ENCODE measurements around the gene NT5C3A. TPM values are rescaled to one million over a fixed set of nuclear protein-coding genes. Genes with fewer than 3 reads are reported as not detected.

Gene NT5C3A
- total and polyA plus RNA-seq, 2 of the 8 experiments (the other 6 are each of a cell fraction or from before 2014, with no cell fraction given), result 7.5 to 22.7 TPM

DNA sequence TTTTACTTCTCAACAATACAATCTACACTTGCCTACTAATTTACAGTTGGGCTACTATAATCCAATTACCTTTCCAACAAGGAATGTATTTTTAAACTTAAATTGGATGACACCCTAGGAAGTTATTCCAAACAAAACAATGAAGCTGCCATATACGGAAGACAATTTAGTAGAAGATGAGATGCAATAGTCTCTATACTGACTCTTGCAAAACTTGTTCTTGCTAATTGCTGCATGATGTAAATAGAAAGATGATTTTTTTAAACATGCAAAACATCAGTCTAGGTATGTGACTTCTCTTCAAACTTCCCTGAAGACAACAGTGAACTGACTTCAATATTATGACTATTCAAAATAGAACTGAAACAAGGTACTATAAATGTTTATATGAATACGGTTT, 17.6 kb downstream of the NT5C3A start:
- DNase-seq (ENCODE audit: low read depth in 1 of 2, low spot score in 2 of 2) (no peak), FAIRE-seq (no peak)
- Histone ChIP-seq H2BK120ac (replicated peaks; ENCODE audit: low read depth, low read length) (no peak overlapping the region), H3K9me3 (ENCODE audit: insufficient read depth in 2 of 2, low read depth in 1 of 2, low read length in 1 of 2) (no peaks in the 10 kb centered on the region), H2BK5ac (ENCODE audit: low read depth, low read length) (no peak overlapping the region), H3K79me2 (ENCODE audit: control insufficient read depth in 1 of 2, insufficient read depth in 2 of 2, low read length in 2 of 2) (peaks cover 0 to 86% of the 10 kb centered on the region in 2 experiments), H3K4me3 (ENCODE audit: extremely low read depth in 1 of 4, insufficient read depth in 2 of 4, low read depth in 3 of 4, low read length in 4 of 4) (no peak overlapping the region), H2BK20ac (ENCODE audit: low read length) (no peak overlapping the region), H3K23ac (ENCODE audit: insufficient read length) (no peak overlapping the region), H4K8ac (ENCODE audit: extremely low read depth, insufficient read depth, low read length) (no peak overlapping the region), H3K27ac (ENCODE audit: low read depth, low read length) (no peak overlapping the region), H3K79me1 (ENCODE audit: low read depth, low read length) (peaks cover 3% of the 10 kb centered on the region), H3K23me2 (ENCODE audit: low read depth, low read length) (no peaks in the 10 kb centered on the region), H2BK12ac (ENCODE audit: low read depth, low read length) (no peak overlapping the region), H3K56ac (replicated peaks; ENCODE audit: insufficient read length, low read depth, low read length) (no peak overlapping the region), H2AFZ (ENCODE audit: low read length) (no peak overlapping the region), H3K4ac (replicated peaks; ENCODE audit: insufficient read length, low read depth, low read length) (no peak overlapping the region), H2AK5ac (ENCODE audit: low read depth, low read length) (no peak overlapping the region), H3K4me1 (replicated peaks in 1 of 4; ENCODE audit: control insufficient read depth in 3 of 4, insufficient read depth in 4 of 4, low read length in 3 of 4) (no peaks in the 10 kb centered on the region), H4K91ac (replicated peaks; ENCODE audit: insufficient read length, low read length) (no peak overlapping the region), H3K14ac (ENCODE audit: insufficient read length) (no peak overlapping the region), H3K27me3 (replicated peaks in 1 of 4; ENCODE audit: control insufficient read depth in 3 of 4, extremely low read depth in 1 of 4, insufficient read depth in 3 of 4, low read length in 3 of 4) (no peaks in the 10 kb centered on the region), H3K36me3 (ENCODE audit: control insufficient read depth in 2 of 4, insufficient read depth in 4 of 4, low read length in 3 of 4) (no peaks in the 10 kb centered on the region), H3K18ac (ENCODE audit: extremely low read depth, low read length) (no peak overlapping the region), H4K20me1 (replicated peaks in 1 of 2; ENCODE audit: control insufficient read depth in 1 of 2, insufficient read depth in 2 of 2, low read length in 2 of 2) (peaks cover 3 to 4% of the 10 kb centered on the region in 2 experiments), H2BK15ac (ENCODE audit: low read length) (no peak overlapping the region), H4K5ac (ENCODE audit: insufficient read length, low read depth, low read length) (no peak overlapping the region), H3K9ac (replicated peaks in 1 of 4; ENCODE audit: extremely low read depth in 1 of 4, low read depth in 3 of 4, low read length in 3 of 4) (no peak overlapping the region), H3K4me2 (ENCODE audit: insufficient read depth in 1 of 2, low read depth in 2 of 2, low read length in 2 of 2) (no peak overlapping the region)
- ChIA-PET CTCF (ENCODE audit: partially characterized antibody) (interaction anchor here (1.2 kb wide), 1 partner anchor 62 kb away, joined by 3 read pairs; no protein-coding TSS in a partner anchor), POLR2A (ENCODE audit: partially characterized antibody) (interaction anchor here (0.7 kb wide), 1 partner anchor 152 kb away, joined by 3 read pairs; no protein-coding TSS in a partner anchor)
- 71% methylated on average over 2 of the region's 2 CpGs; no CpG with 5 or more reads in 1 of the 2 experiments for WGBS, 2 experiments (ENCODE audit: extremely low coverage in 1 of 2, insufficient coverage in 1 of 2, insufficient read length in 1 of 2, insufficient replicate concordance in 2 of 2, low coverage in 1 of 2, low lambda C conversion rate in 2 of 2, missing lambda C conversion rate in 1 of 2)
- no peak for TF ChIP-seq KDM1A (IDR thresholded peaks at IDR 0.05; ENCODE audit: borderline replicate concordance, low read length)

All from H1 (cell line).